Renal pelvis (tissue), 4 donors: ENCODE results near the gene C1orf122. TPM values are rescaled to one million over a fixed set of nuclear protein-coding genes. Genes with fewer than 3 reads are reported as not detected.

Experiments used
- DNase-seq: peaks from one replicate; pipeline ENCODE4 v3.0.0-alpha.2; 2013
- polyA plus RNA-seq, 3 donors: library from polyadenylated mRNA; unstranded; fragments of 120-200 nt; gene quantifications; one replicate each; pipeline ENCODE4 v1.2.1, GENCODE V29; 2013; ENCODE audit not compliant: insufficient read length in 3 of 3

Gene C1orf122
- polyA plus RNA-seq, 3 donors: 29.5 to 37.1 (median 36.7) TPM

DNA sequence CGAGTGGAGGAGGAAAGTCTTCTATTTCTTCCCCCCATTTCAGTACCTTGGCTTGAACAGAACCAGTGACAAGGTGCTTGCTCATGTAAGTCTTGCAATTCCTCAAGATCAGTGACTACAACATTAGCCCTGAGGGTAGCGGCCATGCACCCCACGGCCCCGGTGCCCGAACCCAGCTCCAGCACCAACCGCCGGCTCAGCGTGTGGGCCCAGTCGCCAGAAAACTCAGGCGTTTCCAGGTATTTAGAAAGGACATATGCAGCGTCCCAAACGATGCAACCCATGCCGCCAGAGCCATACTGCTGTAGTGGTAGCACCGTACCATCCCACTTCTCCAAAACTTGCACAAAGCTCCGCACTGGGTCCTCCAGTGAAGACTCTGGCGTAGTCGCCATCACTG lies 25.1 kb upstream of the C1orf122 start:
- DNase-seq: no peak

DNA sequence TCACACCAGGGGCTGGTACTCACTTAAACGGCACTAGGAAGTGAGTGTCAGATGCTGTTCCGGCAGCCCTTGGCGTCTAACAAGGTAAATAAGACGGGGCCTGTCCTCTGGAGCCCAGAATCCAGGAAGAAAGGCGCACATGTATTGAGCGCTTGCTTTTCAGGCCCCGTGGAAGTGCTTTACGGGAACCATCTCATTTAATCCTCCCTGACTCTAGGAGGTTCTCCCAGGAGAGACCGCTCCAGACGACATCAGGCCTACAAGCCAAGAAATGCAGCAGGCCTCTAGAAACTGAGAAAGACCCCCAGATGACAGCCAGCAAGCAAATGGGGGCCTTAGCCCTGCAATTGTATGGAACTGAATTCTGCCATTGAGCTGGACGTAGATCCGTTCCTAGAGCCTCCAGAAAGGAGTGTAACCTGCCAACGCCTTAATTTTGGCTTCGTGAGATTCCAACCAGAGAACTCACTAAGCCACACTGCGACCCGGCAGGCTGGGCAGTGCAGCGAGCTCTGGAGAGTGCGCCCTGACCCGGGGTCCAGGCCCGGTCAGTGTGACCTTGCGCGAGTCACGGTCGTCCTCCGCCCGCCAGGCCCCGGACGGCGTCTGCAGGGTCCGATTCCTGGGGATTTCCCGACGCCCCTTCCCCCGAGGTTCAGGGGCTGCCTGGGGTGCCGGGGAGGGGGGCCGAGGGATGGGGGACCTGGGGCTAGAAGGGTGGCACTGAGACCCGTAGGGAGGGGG lies 14.5 kb upstream of the C1orf122 start:
- DNase-seq: no peak

DNA sequence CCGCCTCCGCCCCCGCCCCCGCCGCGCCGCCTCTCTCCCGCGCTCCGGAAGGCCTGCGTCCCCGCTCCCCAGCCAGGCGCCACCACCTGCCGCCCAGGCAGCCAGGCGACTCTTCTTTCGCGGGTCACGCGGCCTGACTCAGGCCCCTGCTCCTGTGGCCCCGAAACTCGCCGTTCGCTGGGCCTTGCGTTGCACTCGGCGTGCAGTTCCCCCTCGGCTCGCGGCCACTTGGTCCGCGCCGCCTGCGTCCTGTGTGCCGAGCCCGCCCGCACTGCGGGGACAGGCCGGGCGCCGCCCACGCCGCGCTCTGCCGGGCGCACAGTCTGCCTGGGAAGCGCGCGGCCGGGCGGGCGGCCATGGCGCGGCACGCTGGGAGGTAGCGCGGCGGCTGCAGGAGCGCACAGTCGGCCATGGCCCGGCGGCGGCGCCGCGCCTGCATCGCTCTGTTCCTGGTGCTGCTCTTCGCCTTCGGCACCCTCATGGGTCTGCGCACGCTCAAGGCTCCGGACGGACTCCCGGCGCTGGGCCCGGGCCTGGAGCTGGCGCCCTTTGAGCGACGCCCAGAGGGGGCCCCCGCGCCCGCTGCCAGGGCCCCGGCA lies 13.7 kb upstream of the C1orf122 start, which contains the start of gene MANEAL:
TSS of gene MANEAL (plus strand) at position 75 of the 599 bp plus-strand sequence. CDS start at position 411, 336 bp downstream.
- peak; percentile 58 for DNase-seq

DNA sequence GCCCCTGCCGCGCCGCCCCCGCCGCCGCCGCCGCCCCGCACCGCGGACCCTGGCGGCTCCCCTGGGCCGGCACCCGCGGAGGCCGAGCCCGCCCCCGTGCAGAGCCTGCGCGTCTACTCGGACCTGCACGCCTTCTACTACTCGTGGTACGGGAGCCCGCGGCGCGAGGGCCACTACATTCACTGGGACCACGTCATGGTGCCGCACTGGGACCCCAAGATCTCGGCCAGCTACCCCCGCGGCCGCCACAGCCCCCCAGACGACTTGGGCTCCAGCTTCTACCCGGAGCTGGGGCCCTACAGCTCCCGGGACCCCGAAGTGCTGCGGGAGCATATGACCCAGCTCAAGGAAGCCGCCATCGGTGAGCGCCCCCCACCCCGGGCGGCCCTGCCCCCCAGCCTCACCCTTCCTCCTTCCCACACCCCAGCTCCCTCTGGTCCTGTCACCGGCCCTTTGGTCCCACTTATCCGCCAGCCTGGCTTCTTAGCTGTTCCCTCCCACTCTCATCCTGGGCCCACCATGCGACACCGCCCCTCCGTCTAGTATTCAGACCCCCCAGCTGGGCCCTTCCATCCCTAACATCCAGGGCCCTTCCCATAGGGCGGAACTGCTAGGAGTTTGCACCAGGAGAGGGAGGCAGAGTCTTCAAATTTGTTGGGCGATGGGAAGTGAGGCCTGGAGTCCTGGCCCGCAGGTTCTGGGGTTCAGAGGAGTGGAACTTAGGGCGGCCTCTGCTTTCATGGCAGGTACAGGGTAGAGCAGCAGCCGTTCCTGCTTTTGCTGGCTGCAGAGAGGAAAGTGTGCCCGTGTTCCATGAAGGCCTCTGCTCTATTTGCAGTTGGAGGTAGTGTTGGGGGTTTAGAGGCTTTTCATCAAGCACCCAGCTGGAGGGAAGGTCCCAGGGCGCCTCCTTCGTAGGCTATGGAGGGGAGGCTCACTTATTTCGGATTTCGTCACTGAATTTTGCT lies 12.9 kb upstream of the C1orf122 start:
- DNase-seq: no peak

DNA sequence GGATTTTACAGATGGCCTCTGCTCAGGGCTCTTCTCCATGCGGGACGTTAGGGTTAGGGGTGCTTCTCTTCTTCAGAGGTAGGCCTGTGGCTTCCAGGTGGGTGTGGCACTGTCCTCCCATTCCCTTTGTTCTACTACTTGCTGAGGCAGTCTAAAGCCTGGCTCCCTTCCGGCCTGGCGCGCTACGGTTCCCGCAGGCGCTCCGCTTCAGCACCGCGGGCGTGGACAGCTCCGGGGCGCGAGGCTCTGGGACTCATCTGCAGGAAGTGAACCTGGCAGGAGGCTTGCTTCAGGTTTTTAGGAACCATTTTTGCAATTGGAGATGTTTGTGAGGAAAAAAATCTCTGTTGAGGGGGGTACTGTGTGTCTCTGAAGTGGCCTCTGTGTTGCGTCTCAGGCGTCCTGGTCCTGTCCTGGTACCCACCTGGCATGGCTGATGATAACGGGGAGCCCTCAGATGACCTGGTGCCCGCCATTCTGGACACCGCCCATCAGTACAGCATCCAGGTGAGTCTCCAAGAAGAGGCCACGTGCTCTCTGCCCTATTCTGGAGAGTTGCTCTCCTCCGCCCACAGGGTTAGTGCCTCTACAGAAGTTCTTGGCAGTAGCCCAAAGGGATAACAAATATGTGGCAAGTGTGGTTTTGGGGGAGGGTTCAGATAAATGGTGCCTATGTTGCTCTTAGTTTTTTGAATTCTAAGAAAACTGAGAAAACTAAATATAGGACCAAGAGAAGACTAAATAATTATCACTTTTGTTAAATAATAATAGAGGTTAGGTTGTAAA lies 12.1 kb upstream of the C1orf122 start:
- no peak for DNase-seq

DNA sequence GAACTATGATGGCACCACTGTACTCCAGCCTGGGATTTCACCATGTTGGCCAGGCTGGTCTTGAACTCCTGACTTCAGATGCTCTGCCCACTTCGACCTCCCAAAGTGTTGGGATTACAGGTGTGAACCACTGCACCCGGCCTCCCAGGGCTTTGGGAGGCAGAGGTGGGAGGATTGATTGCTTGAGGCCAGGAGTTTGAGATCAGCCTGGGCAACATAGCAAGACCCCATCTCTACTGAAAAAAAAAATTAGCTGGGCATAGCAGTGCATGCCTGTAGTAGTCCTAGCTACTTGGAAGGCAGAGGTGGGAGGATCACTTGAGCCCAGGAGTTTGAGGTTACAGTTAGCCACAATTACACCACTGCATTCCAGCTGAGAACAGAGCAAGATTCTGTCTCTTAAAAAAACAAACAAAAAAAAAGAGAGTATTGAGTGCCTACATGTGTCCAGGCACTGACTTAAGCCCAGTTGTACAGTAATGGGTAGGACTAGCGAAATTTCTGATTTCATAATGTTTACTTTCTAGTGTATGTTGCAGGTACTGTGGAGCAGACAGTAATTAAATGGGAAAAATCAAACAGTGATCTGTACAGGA lies 9.7 kb upstream of the C1orf122 start:
- DNase-seq: no peak

DNA sequence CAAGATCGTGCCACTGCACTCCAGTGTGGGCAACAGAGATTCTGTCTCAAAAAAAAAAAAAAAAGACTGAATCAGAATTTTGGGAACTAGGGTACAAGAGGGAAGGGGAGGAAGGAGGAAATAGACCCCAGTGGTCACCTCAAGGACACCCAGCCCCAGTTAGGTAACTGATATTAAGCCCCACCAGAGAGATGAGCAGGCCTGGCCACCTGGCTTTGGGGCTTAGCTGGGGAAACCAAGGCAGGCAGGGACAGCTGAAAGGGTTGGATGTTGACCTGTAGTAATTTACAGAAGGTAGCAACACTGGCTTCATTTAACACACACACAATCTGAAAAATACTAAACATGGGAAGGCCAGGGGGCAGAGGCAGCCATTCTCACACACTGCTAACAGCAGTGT lies 5.2 kb upstream of the C1orf122 start:
- no peak for DNase-seq

DNA sequence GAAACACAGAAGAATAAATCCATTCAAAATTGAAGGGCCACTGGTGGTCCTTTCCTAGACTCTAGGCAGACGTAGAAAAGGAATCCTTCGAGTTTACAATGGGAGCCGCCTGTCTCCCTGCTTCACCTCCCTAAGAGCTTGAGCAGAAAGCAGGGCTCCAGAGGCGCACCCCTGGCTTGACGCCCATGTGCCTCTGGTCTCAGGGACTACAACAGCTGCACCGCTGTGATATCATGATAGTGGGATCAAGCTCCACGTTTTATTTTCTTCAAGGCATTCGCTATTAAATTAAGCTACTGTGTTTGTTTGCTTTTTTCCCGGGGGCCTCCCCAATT lies 403 bp upstream of the C1orf122 start:
- DNase-seq: no peak

DNA sequence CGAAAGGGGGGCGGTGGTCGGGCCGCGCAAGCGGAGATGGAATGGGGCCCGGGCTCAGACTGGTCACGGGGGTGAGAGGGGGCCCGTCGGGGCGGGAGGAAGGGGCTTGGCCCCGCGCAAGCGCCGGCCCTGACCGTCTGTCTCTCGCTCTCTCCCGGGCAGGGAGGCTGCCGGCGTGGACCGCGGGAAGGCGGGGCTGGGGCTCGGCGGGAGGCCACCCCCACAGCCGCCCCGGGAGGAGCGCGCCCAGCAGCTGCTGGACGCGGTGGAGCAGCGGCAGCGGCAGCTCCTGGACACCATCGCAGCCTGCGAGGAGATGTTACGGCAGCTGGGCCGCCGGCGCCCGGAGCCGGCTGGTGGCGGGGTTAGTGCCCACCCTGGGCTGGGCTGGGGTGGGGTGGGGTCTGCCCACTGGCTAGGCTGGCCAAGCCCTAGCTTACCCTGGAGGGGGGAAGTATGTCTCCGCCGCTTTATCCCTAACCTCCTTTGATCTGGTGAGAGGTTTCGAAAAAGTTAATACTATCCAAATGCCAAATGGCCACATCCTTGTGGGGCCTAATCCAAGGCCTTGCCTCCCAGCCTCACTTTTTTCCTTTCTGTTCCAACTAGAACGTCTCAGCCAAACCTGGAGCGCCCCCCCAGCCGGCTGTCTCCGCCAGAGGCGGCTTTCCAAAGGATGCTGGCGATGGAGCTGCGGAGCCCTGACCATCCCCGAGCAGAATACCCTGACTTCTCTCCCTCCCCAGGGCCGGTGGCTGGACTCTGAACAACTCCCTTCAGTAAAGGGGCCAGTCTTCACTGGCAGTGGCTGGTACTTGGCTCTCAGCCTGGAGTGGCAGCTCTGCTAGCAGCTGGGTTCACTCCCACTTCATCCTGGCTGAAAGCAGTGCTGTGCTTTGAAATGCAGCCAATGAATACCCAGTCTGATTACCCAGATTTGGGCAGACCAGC lies 1.1 kb downstream of the C1orf122 start:
- DNase-seq: peak; percentile 71

DNA sequence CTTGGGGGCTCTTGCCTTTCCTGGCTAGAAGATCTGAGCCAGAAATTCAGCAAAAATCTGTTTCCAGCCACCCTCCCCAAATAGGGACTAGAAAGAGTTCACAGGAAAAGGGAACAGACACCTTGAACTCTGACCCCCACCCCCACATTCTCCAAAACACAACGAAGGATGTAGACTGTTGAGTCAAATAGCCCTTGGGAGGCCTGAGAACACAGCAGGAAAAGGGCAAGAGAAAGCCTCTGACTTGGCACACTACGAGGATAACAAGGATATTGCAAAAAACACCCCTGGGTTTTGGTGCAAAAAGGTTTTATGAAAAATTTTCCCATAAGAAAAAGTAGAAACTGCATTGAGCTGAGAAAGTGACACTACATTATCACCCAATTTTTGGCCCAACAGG lies 2.4 kb downstream of the C1orf122 start:
- no peak for DNase-seq

DNA sequence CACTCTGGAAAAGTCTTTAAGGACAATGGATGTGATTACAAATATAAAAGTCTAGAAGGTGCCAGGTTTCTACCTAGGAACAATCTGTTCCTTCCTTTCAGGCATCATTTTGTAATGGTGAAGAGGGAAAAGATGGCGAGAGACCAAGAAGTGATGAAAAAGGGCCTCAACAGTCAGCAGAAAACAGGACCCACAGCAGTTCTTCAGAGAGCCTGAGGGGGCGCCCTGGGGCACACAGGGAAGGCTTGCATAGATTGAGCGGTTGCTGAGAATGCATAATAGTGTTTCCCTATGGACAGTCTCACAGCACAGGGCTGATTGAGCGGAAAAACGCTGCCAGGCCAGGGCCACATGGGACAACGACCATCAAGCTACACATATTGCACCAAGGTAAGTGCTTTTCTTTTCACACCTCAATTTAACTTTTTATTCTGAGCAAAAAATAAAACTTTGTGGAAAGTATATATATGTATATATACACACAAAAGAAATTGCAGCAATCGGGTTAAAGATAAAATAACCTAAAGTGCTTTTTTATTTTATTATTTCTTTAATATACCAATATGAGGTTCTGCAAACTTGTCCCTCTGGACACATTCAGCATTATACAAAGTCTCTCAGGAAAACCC lies 3.6 kb downstream of the C1orf122 start:
- DNase-seq: peak; percentile 62

DNA sequence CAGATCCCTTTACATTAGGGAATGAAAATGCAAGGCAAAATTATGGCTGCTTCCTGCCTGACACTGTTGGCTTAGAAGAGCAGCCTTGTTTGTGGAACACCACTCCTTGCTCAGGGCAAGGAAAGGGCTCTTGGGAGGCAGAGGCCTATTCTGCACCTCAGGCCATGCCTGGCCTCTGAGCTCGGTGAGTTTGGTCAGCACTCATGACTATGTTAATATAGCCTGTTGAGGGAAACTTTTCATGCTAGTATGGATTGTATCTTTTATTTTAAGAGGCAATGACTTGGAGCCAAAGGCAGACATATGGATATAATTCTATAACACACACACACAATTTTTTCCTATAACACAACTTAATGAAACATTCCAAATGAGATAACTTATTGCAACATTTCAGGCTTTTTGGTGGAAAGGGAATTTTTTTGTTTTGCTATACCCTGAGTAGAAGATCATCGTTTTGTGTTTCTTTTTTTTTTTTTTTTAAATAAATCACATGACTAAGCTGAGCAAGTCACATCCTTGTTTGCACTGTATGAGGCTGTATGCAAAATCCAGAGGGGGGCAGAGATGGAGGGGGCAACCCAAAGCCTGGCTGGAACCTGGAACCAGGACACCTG lies 6.0 kb downstream of the C1orf122 start:
- no peak for DNase-seq

DNA sequence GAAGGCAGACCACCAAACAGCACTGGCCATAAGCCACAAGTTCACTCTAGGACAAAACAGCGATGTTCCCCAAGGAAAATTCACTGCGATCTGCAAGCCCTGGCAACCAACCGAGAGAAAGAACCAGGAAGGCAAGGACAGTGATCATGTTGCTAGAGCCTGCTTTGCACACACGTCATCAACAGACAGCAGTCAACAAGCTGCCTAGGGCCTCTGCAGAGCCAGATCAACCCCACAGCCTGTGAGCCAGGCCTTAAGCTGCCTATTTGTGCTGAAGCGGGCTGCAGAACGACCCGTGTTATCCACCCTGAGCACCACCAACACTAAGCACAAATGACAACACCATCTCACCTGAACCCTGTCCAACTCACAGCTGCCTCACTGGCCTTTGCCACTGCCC lies 6.7 kb downstream of the C1orf122 start:
- no peak for DNase-seq

DNA sequence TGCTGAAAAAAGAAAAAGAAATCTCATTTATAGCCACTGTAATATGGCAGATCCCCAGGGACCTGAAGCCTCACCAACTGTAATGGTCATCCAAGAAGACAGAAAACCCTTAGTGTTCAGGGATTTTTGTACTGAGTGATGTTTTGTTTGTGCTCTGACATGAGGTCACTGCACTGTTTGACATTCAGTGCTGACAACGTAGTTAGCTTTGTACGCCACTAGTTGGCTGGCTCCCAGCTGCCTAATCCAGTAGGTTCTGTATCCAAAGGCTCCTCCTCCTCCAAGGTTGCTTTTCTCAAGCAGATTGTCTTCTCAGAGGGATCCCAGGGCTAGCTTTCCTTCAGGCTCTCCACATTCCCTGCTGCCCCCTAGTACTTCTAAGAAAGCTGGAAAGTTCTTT lies 9.9 kb downstream of the C1orf122 start:
- no peak for DNase-seq

DNA sequence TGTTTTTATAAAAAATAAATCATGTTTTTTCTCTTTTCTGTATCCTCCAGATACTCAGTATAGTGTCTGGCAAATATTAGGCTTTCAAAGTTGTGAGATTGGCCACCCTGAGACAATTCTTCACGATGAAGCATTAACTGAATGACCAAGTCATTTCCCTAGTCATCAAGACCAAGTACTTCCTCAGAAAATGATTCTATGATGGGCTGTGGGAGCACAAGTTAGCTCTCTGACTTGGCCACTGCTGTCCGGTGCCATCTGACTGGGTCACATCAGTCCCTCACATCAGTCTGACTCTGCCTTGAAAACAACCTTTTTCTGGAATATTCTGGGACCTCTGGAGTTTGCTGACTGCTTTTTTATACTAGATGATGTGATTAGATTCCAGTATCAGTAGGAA lies 13.9 kb downstream of the C1orf122 start:
- no peak for DNase-seq

DNA sequence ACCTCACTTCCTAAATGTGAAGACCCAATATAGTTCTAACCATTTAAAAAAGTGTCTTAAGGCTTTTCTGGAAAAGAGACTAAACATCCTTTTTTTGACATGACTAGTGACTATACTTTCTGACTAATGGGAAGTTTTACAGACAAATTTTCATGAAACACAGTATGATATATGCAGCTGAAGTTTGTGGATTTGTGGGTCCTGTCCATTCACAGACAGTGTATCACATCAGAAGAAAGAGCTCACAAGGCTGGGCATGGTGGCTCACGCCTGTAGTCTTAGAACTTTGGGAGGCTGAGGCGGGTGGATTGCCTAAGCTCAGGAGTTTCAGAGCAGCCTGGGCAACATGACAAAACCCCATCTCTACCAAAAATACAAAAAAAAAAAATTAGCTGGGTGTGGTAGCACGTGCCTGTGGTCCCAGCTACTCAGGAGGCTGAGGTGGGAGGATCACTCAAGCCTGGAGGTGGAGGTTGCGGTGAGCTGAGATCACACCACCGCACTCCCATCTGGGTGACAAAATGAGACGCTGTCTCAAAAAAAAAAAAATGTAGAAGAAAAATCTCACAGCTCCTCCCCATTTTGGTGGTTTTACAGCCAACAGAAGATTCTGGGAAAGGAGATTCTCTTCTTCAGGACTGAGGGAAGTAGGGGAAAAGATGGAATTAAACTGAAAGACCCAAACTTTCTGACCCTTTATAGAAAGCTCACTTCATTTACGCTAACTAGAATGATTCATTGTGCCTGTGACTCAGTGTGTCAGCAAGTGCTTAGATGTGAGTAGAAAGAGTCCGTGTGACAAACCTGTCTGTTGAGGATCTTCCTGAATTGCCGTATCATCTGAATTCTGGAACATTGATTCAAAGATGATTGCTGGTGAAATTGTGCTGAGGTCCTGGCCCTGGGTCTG lies 15.6 kb downstream of the C1orf122 start:
- DNase-seq: no peak

DNA sequence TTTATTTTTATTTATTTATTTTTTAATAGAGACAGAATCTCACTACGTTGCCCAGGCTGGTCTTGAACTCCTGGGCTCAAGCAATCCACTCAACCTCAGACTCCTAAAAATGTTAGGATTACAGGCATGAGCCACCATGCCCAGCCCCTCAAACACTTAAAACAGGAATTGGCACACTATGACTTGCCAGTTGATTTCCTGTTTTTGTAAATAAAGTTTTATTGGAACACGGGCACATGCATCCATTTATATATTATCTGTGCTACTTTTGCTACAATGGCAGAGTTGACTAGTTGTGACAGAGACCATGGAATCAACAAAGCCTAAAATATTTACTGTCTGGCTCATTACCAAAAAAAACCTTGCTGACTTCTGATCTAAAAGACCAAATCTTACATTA lies 16.4 kb downstream of the C1orf122 start:
- DNase-seq: no peak

DNA sequence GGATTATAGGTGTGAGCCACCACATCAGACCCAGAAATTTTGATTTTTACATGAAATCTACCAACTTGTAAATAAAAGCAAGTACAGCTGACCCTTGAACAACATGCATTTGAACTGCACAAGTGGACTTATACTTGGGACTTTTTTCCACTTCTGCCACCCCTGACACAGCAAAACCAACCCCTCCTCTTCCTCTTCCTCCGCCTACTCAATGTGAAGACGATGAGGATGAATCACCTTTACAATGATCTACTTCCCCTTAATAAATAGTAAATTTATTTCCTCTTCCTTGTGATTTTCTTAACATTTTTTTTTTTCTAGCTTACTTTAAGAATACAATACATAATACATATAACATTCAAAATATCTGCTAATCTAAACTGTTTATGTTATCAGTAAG lies 17.9 kb downstream of the C1orf122 start:
- DNase-seq: no peak
